A375 (cell line): Measurements from ENCODE around the gene MRPL16. TPM values are rescaled to one million over a fixed set of nuclear protein-coding genes. Genes with fewer than 3 reads are reported as not detected.

Source experiments
- total RNA-seq: library from RNA; depleted of rRNA; stranded (reverse); fragments of >200 nt; shearing (Covaris generic); gene quantifications from 2 replicates; pipeline ENCODE4 v1.2.3, GENCODE V29; 2014; rRNA removed

Gene MRPL16
- 88.9 and 99.5 TPM in 2 replicates for total RNA-seq

GRCh38 chr11:59810189-59810910 lies at the start of gene MRPL16:
TSS of gene MRPL16 (minus strand) at chr11:59810778. CDS start at chr11:59810658, 120 bp downstream.

GRCh38 chr11:59845399-59845798 lies 34.8 kb upstream of the MRPL16 start, which contains the start of gene CBLIF:
TSS of gene CBLIF (minus strand) at chr11:59845499. CDS start at chr11:59845453, 46 bp downstream.

Other genes starting within 250 kb of the MRPL16 start
- gene OSBP, start 195.0 kb downstream of the MRPL16 start, total RNA-seq, result 22.4 and 26.4 TPM in 2 replicates
- 13.2 and 14.6 TPM in 2 replicates for gene PATL1, start 141.7 kb downstream of the MRPL16 start, total RNA-seq
- gene OR10V1, start 96.9 kb downstream of the MRPL16 start, total RNA-seq, result not detected in 2 replicates
- 27.3 and 31.0 TPM in 2 replicates for gene STX3, start 55.4 kb downstream of the MRPL16 start, total RNA-seq
- gene CBLIF, start 34.7 kb upstream of the MRPL16 start, total RNA-seq, result not detected in 2 replicates
- gene TCN1, start 55.7 kb upstream of the MRPL16 start, total RNA-seq, result 2.2 and 8.6 TPM in 2 replicates
- not detected in 2 replicates for gene OOSP3, start 68.0 kb upstream of the MRPL16 start, total RNA-seq
- not detected in 2 replicates for gene OOSP1, start 127.7 kb upstream of the MRPL16 start, total RNA-seq
- not detected in 2 replicates for gene OOSP4A, start 153.3 kb upstream of the MRPL16 start, total RNA-seq
- not detected in 2 replicates for gene OOSP4B, start 206.4 kb upstream of the MRPL16 start, total RNA-seq
- gene OOSP2, start 229.6 kb upstream of the MRPL16 start, total RNA-seq, result not detected in 2 replicates
- not detected in 2 replicates for gene MS4A3, start 245.9 kb upstream of the MRPL16 start, total RNA-seq